ENCODE data around the gene IGIP.
A peak's percentile ranks its signal among the peaks of the same experiment; 100 is the strongest.

IGIP gene

GRCh38 chr5:140165923-140166270 lies 40.2 kb downstream of the IGIP start:
- no peak for DNase-seq (ENCODE audit: low read depth)

- no peak for DNase-seq (ENCODE audit: low read depth)
Observed at GRCh38 chr5:140166911-140167310, 41.2 kb downstream of the IGIP start.

- DNase-seq (ENCODE audit: low read depth), result no peak
Observed at GRCh38 chr5:140168371-140168770, 42.6 kb downstream of the IGIP start.

GRCh38 chr5:140169410-140169809 lies 43.7 kb downstream of the IGIP start:
- DNase-seq (ENCODE audit: low read depth), result no peak

- no peak for DNase-seq (ENCODE audit: low read depth)
Observed at GRCh38 chr5:140172483-140172882, 46.7 kb downstream of the IGIP start.

- DNase-seq (ENCODE audit: low read depth), result no peak
Observed at GRCh38 chr5:140174014-140174413, 48.3 kb downstream of the IGIP start.

GRCh38 chr5:140174465-140175366 lies 49.0 kb downstream of the IGIP start, which contains the start of gene CYSTM1:
CYSTM1 (plus strand) TSS chr5:140175188; CDS start chr5:140194466, 19,278 bp downstream.
- DNase-seq (ENCODE audit: low read depth), result peak; percentile 88

- DNase-seq (ENCODE audit: low read depth), result peak; percentile 19
Observed at GRCh38 chr5:140175367-140176030, 49.8 kb downstream of the IGIP start.

- DNase-seq (ENCODE audit: low read depth), result no peak
Observed at GRCh38 chr5:140176031-140176387, 50.3 kb downstream of the IGIP start.

GRCh38 chr5:140178086-140178410 lies 52.3 kb downstream of the IGIP start:
- no peak for DNase-seq (ENCODE audit: low read depth)

GRCh38 chr5:140178482-140179116 lies 52.9 kb downstream of the IGIP start:
- DNase-seq (ENCODE audit: low read depth), result no peak

All from stimulated activated CD8-positive, alpha-beta memory T cell treated with anti-CD3 and anti-CD28 coated beads, Interleukin-15, amount 100 ng/mL, for 24 hours (primary cell).